Activated T-helper 1 cell treated with anti-CD3 and anti-CD28 coated beads, Interleukin-2, amount 50 U/mL, for 16 hours (primary cell): ENCODE measurements around the gene LDHAL6B.

Experiments used
- DNase-seq, 2 donors: peaks; one replicate each; pipeline ENCODE4 v3.0.0-alpha.2; 2020; ENCODE audit warnings: low read depth in 1 of 2, low spot score in 1 of 2

LDHAL6B gene

DNA sequence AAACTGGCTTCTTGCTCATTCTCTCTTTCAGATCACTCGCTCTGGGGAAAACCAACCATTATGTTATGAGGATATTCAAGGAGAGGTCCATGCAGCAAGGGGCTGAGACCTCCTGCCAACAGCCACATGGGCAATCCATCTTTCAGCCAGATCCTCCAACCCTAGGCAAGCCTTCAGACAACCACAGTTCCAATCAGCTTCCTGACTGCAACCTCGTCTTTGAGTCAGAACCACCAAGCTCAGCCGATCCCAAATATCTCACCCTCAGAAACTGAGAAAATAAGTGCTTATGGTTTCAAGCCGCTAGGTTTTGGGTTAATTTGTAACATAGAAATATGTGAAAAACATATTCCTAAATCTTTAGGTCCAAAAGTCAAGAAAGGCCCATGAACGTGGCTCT lies 10.3 kb downstream of the LDHAL6B start:
- no peak for DNase-seq

DNA sequence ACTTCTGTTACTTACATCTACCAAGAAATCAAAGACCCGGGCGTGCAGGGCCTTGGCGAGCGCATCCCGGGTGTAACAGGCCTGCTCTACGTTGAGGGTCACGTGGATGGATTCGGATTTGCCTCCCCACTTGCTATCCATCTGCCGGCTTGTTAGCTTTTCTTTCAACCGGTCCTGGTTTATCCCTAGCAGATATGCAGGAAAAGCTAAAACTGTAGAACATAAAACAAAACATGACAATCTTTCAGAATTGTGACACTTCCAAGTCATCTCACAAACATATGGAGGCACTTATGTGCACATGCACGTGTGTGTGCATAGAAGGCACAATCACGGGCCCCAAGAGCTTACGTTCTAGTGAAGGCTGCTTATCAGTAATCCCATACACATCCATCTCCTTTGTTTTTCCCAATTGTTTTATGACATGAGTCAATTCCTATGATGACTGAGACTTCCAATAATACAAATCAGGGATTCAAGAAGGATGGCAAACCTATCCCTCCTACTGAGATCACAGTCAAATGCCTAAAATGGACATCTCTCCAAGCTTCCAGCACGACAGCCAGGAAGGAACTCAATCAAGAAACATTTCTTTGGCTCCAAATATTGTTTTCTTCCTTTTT lies 11.3 kb downstream of the LDHAL6B start:
- DNase-seq: no peak

DNA sequence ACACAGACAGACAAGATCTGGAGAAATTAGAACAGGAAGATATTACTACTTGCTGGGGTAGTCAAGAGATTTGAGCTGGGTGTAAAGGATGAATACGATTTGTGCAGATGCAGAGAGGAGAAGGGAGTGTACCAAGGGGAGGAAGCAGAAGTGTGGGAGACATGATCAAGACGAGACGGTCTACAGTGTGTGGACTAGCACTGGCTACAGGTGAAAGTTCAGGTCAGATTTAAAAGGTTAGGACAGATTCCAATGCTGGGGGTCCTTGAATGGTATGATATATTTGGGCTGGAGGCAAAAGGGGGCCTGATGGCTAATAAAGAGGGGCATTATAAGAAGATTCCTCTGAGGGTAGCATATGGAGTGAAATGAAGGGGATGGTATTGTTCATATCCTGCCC lies 12.1 kb downstream of the LDHAL6B start:
- DNase-seq: no peak

DNA sequence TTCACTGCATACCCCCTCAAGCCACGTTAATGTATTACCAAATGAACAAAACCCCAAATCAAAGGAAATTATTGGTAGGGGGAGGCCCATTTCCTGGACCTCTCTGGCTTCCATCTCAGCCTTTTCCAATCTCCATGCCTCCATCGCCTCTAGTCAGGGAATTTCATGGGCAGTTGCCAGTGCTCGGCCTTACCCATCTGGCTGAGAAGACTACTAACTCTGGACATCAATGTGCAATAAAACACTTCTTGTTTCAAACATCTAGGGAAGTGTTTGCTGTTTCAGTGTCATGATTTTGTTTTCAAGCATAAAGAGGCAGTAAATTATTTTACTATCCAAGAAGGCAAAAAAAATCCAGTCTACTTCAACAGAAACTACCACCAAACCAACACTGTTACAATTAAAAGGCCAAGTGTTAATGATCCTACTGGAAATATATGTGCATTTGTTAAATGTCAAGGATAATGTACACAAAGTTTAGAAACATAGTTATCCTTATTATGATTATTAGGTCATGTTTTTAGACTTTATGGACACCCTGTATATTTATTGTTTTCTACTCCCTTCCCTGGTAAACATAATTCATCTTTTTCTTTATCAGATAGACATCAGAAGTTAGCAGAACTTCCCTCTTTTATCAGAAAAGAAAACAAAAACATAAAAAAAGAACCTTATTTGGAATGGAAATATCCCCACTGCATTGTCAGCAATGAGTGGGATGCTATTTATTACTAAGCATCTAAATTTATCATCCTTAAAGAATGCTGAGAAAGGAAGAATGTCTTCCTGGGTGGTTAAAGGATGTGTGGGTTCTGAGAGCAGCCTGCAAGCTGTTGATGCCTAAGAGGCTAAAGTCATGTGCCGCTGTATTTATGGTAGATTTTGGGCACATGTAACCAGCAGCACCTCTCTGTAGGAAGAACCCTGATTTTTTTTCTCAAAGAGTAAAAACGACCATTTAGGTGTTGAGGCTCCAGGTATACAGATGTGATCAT lies 15.2 kb downstream of the LDHAL6B start:
- no peak for DNase-seq

GRCh38 chr15:59222906-59223550 lies 16.4 kb downstream of the LDHAL6B start:
- no peak for DNase-seq

GRCh38 chr15:59223736-59224135 lies 17.1 kb downstream of the LDHAL6B start:
- DNase-seq: no peak

DNA sequence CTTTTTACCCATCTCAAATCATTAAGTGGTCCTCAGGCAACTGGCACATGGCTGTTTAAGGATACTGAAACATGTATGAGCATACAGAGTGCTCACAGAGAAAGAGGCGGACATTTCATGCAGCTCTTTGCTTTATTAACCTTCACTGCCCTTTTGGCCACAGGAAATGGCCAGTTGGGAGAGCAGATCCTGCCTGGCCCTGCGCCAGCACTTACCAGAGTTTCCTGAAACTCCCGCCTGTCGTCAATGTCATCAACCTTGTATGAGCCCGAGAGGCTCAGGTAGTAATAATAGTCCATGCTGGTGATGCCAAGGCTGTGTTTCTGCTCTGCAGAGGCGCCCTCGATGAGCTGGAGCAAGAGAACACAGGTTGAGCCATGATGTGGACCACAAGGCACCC lies 17.8 kb downstream of the LDHAL6B start:
- DNase-seq: no peak

DNA sequence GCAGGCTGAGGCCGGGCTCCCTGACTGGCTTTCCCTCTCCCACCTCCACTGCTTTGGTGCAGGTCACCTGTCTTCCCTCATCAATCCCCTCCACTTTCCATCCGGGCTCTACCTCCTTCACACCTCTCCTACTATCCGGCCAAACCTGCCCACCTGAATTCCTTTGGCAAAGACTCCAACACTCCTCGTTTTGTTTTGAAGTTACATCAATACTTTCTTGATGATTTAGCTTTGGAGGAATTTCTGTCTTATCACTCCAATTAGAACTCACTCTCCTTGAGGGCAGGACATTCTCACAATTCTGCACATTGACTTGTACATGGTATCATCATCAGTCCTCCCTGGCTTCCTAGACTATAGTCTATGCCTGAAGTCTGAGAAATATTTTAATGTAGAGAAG lies 20.4 kb downstream of the LDHAL6B start:
- DNase-seq: no peak

DNA sequence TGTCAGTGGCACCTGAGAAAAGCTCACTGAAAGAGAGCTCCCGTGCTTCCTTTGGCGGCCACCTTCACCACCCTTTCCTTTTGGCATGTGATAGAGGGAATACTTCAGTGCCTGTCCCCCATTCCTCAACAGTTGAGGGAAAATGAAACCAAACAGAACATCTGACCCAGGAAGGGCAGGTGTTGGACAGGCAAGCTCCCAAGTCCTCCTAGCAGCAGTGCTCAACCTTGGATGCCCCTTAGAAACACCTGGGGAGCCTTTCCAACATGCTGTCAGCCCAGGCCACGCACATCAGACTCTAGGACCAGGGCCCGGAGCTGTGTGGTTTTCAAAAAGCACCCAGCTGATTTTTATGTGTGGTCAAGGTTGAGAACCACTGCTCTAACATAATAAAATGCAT lies 22.4 kb downstream of the LDHAL6B start:
- DNase-seq: no peak

DNA sequence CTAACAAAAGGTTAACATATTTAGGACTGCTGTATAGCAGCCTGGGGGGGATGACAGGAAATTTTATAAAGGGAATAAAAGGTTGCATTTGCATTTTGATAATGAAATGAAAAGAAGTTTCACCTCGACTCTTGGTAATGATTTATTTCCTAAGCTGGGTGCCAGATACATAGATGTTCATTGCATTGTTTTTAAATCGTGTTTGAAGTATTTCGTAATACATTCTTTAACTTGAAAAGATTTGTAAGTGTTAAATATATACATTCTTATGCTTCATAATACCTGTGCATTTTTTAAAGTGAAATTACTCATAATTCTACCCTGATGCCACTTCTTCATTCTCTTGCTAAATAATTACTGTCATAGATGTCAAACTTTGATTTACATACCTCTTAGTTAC lies 22.8 kb downstream of the LDHAL6B start:
- no peak for DNase-seq

DNA sequence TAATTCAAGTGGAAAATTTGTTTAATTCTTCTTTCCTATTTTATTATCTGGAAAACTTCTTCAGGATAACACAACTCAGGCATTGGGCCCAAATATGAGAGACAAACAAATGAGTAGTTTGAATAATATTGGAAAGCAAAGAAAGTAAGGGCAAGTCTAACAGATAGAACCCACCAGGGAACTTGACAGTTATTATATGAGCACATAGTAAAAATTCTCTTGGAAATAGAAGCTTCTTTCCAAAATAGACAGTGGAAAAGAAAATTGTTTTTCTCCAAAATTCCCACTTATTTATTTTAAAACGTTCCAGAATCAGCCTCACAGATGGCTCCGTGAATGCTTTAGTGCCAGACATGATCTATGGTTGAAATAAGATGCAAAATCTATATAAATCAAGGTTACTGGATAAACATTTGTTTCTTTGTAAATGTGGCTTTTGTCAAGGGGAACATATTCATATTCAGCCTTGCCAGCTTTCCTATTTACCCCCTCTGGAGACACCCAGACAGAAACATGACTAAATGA lies 23.9 kb downstream of the LDHAL6B start:
- no peak for DNase-seq

GRCh38 chr15:59232476-59232875 lies 25.8 kb downstream of the LDHAL6B start:
- no peak for DNase-seq

GRCh38 chr15:59236394-59236793 lies 29.8 kb downstream of the LDHAL6B start:
- no peak for DNase-seq

DNA sequence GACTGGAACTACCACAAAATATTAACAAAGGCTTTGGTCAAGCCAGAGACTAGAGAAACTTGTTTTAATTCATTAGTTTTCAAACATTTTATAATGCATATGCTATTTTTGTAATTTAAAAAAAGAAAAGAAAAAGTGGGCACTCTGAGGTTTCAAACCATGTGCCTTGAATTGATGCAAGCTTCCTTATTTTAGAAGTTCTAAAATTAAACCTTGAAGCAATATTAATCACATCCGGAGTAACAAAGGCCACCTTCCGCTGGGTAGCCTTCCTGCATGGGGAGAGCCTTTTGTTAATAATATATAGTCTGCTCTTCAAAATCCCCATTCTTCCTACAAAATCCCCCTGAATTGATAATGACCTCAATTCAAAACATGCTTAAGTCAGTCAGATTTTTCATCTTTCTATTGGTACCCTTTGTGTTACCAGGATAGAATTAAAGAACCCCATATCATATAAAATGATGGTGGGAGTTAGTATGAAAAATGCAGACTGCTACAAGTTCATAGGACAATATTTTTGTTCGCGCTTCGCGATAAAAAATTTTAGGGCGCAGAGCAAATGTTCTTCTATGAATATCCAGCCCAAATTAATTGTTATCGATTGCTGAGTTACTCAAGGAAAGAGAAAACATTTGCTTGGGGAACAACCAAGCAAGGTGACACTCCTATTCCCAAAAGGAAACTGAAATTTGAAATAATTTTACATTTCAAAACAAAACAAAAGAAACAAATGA lies 30.6 kb downstream of the LDHAL6B start:
- DNase-seq: no peak

- DNase-seq: no peak
Observed at GRCh38 chr15:59237924-59238331, 31.3 kb downstream of the LDHAL6B start.

- no peak for DNase-seq
Observed at GRCh38 chr15:59240036-59240435, 33.4 kb downstream of the LDHAL6B start.

- no peak for DNase-seq
Observed at GRCh38 chr15:59242649-59243048, 36.0 kb downstream of the LDHAL6B start.

- DNase-seq: no peak
Observed at GRCh38 chr15:59243622-59244021, 37.0 kb downstream of the LDHAL6B start.

- DNase-seq: no peak
Observed at GRCh38 chr15:59244337-59244736, 37.7 kb downstream of the LDHAL6B start.

DNA sequence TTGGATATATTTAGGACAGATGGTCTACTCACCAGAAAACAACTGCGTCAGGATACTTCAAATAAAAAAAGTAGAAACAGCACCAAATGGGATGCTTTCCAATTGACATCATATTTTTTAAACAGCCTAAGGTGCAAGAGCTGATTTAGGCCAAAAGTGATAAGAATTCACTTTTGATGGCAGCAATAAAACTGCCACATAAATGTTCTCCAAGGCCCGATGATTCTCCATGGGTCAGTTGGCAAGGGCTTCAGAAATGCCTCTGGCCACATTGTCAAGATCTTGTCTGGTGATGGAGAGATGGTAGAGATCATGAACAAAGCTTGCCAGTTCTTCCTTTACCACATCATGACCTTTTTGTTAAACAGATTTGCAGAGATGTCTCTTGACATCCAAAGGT lies 38.9 kb downstream of the LDHAL6B start:
- DNase-seq: no peak

DNA sequence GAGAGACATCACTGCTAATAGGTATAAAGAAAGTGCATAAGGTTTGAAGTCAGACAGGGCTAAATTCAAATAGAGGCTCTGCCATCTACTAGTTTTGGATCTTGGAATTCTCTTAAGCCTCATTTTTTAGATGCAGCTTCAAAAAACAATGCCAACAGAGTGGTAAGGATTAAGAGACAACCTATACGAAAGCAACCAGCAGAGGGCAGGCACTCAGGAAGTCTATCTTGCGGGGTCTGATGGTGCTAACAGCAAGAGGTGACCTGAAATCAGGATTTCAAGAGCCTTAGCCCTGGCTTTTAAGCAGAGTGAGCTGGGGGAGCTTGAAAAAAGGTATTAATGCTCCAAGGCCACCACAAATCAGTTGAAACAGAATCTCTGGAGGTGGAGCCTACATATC lies 40.7 kb downstream of the LDHAL6B start:
- no peak for DNase-seq
